ENCODE results near the gene VIPR2.

DNA sequence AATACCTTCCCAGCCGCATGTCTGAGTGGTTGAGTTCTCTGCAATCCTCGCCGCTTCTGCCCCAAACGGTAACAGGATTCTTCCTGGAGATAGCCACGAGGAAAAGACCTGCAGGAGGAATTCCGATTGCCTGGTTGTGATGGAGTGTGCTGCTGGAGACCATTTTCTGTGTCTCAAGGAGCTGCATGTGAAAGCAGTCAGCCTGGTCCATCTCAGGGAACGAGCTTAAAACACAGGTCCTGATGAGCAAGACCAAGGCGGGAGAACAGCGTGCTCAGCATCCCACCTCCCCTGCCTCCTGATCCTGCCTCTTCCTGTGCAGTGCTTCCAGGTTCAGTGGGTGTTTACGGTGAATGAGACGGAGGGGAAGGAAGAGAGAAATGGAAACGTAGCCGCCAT, 26.5 kb downstream of the VIPR2 start:
- no peak for TF ChIP-seq POLR2AphosphoS5 (IDR thresholded peaks at IDR 0.05)
- TF ChIP-seq, protein P1, sequence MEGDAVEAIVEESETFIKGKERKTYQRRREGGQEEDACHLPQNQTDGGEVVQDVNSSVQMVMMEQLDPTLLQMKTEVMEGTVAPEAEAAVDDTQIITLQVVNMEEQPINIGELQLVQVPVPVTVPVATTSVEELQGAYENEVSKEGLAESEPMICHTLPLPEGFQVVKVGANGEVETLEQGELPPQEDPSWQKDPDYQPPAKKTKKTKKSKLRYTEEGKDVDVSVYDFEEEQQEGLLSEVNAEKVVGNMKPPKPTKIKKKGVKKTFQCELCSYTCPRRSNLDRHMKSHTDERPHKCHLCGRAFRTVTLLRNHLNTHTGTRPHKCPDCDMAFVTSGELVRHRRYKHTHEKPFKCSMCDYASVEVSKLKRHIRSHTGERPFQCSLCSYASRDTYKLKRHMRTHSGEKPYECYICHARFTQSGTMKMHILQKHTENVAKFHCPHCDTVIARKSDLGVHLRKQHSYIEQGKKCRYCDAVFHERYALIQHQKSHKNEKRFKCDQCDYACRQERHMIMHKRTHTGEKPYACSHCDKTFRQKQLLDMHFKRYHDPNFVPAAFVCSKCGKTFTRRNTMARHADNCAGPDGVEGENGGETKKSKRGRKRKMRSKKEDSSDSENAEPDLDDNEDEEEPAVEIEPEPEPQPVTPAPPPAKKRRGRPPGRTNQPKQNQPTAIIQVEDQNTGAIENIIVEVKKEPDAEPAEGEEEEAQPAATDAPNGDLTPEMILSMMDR (IDR thresholded peaks at IDR 0.05), result no peak
